ENCODE measurements around the gene XRN2.

XRN2 gene

GRCh38 chr20:21301940-21302663 lies 1.0 kb upstream of the XRN2 start:
- DNase-seq = no peak

DNA sequence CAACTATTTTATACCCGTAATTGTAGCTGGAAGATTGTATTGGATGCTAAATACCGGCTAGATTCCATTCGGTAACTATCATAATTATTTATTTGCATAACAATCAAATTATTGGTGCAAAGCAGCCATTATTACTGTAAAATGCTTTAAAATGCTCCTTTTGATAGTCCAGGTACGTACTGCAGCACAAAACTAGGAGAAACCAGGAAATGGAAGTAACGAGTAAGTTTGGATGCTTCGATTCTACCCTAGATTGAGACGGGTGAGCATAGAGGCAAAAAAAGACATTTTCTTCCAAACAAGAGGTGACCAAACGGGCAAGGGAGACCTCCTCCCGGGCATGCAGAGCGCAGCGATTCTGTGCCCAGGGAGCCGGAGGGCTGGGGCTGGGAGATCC lies 469 bp upstream of the XRN2 start:
- no peak for DNase-seq

GRCh38 chr20:21303872-21304586 lies 898 bp downstream of the XRN2 start:
- no peak for DNase-seq

- no peak for DNase-seq
Observed at GRCh38 chr20:21308340-21308739, 5.2 kb downstream of the XRN2 start.

GRCh38 chr20:21309678-21310467 lies 6.7 kb downstream of the XRN2 start:
- DNase-seq = no peak

- DNase-seq = peak; percentile 16
Observed at GRCh38 chr20:21312813-21313474, 9.8 kb downstream of the XRN2 start.

- peak; percentile 71 for DNase-seq
Observed at GRCh38 chr20:21315138-21315537, 12.0 kb downstream of the XRN2 start.

DNA sequence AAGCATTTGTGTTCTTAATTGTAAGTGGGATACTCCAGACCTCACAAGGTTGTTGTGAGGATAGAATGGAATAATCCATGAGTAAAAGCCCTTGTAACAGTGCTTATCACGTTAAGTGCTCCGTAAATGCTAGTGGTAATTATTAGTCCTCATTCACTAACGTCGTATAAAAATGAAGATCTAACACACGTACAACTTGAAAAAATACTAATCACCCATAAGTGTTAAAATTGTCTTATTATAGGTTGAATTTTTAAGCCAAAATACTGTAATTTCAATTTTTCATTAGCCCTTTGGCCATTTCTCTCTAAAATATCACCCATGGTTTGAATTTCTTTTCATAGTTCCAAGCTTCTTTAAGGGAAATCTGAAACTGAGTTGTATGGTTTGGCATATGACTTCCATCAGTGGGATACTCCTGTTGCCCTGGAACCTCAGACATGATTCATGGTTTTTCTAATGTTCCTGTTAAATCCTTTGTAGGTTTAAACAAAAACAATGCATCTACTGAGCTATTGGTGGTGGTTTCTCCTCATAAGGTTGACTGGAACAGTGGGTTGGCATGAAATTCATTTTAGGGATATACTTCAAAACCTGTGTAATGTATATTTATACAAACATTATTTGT lies 19.1 kb downstream of the XRN2 start:
- DNase-seq = peak; percentile 13

DNA sequence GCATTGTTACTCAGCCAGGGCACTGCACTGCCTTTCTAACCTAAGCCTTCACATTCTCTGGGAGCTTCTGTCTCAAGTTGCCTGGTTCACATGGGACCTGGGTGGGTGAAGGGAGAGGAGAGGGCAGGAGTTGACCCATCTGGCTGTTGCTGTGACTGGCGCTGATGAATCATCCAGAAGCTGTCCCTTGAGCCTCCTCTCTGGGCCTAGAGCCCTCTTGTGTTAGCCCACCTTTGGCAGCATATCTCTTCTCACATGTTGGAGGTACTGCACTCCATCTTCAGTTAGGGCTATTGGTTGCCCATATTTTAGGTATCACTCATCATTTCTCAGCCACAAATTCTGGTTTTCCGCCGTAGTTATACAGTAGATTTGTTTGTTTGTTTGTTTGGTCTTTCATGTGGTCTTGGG lies 19.8 kb downstream of the XRN2 start:
- peak; percentile 26 for DNase-seq

- DNase-seq = peak; percentile 90
Observed at GRCh38 chr20:21323640-21324039, 20.5 kb downstream of the XRN2 start.

GRCh38 chr20:21324126-21324525 lies 21.0 kb downstream of the XRN2 start:
- DNase-seq = no peak

GRCh38 chr20:21325296-21325695 lies 22.2 kb downstream of the XRN2 start:
- no peak for DNase-seq

- DNase-seq = no peak
Observed at GRCh38 chr20:21326700-21327099, 23.6 kb downstream of the XRN2 start.

- no peak for DNase-seq
Observed at GRCh38 chr20:21336455-21337151, 33.5 kb downstream of the XRN2 start.

- DNase-seq = no peak
Observed at GRCh38 chr20:21338291-21338690, 35.2 kb downstream of the XRN2 start.

DNA sequence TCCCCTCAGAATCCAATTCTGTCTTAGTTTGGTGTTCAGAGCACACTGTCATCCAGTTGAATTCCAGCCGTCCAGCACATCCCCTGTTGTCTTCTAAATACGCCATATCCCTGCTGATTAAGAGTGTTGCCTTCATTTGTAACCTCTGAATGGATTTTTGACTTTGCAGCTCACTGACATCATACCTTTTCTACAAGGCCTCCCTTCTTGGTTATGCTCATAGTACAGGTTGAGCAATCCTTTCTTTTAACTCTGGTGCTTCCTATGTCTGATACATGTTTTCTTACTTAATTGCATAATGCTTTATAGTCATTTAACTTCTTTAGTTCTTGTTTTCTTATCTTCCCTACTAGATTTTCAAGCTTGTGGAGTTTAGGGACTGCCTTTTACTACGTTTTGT lies 36.4 kb downstream of the XRN2 start:
- DNase-seq = no peak

DNA sequence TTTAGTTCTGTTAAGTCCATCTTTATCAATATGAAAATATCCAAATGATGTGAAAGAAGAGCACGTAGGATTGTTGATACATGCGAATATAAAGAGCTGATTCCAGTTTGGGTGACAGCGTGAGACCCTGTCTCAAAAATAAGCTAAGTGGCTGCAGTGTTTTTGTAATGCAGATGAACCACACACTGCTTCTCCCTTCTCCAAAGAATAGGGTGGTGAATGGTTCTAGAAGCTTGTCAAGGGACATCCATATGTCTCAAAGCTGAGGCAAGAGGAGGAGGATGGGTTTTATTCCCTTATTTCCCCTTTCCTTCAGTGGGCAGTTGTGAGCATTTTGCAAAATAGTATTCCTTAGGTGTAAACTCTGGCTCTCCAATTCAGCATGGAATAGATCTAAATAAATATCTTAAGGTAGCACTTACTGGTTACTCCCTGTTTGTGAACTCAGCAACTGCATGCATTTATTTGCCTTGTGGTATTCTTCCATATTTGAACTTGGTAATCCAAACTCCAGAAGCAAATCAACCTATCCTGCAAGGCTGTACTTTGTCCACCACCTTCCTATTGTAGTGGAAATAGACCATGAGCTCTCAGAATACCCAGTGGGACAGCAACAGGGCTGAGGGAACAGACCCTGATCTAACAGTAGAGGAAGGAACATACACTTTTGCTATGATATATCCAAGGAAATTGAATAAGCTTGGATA lies 38.0 kb downstream of the XRN2 start:
- DNase-seq = no peak

GRCh38 chr20:21342656-21343345 lies 39.7 kb downstream of the XRN2 start:
- peak; percentile 52 for DNase-seq

- DNase-seq = no peak
Observed at GRCh38 chr20:21344206-21344900, 41.2 kb downstream of the XRN2 start.

GRCh38 chr20:21344961-21345360 lies 41.8 kb downstream of the XRN2 start:
- DNase-seq = no peak
